ACC112 (cell line): ENCODE data around the gene TAPT1.

Experiments used
- H2AFZ ChIP-seq: fragments of 200-600 bp; sonication (generic); one replicate; pipeline ENCODE4 v1.6.0; 2017; ENCODE audit warnings: antibody characterized with exemption, low read length; ENCODE audit not compliant: unreplicated experiment
- H3K27ac ChIP-seq: fragments of 200-600 bp; sonication (generic); 2 replicates; pipeline ENCODE4 v1.5.1; 2014; ENCODE audit warnings: low read depth, mild to moderate bottlenecking, antibody characterized with exemption, low read length, moderate library complexity
- H3K27me3 ChIP-seq: fragments of 200-600 bp; sonication (generic); 2 replicates; pipeline ENCODE4 v1.6.1; 2014; ENCODE audit warnings: mild to moderate bottlenecking, antibody characterized with exemption, low read length, moderate library complexity, mixed read lengths; ENCODE audit not compliant: insufficient read depth
- H3K36me3 ChIP-seq: fragments of 200-600 bp; sonication (generic); 2 replicates; pipeline ENCODE4 v1.6.1; 2016; ENCODE audit warnings: mild to moderate bottlenecking, antibody characterized with exemption, low read length, moderate library complexity, mixed read lengths; ENCODE audit not compliant: insufficient read depth
- H3K4me1 ChIP-seq: fragments of 200-600 bp; sonication (generic); one replicate; pipeline ENCODE4 v1.6.1; 2016; ENCODE audit warnings: low read length, mixed read lengths; ENCODE audit not compliant: insufficient read depth, unreplicated experiment, control insufficient read depth
- H3K4me3 ChIP-seq: fragments of 200-600 bp; sonication (generic); 2 replicates; pipeline ENCODE4 v1.5.1; 2014; ENCODE audit warnings: mild to moderate bottlenecking, low read depth, low read length
- H3K79me2 ChIP-seq: fragments of 200-600 bp; sonication (generic); one replicate; pipeline ENCODE4 v1.6.0; 2016; ENCODE audit warnings: low read length; ENCODE audit not compliant: control insufficient read depth, unreplicated experiment, insufficient read depth

Gene TAPT1

DNA sequence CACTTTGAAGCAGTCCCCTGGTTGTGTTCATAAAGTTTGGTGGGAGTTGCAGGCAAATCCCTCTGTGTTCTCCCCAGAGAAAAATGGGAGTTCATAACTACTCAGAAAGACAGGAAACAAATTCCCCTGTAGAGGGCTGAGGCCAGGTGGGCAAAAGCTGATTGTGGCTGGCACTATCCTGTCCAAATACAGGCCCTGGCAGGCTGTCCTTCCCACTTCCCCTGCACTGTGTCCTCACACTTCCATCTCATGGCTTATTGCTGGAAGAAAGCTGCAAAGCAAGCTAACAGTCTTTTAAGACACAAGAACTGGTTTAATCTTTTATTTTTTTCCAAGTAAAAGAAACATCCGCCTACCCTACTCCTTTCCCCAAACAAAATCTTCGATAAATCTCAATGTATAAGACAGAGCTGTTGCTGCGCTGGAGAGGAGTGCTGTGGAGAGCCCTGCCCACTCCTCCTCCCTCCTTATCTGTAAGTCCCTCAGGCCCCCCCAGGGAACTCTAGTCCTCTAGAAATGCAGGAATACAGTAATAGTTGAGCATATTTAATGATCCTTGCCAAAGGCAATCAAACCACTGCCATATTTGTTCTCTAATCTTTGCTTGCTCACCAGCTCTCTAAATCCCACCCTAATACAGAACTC lies 14.0 kb downstream of the TAPT1 start:
- Histone ChIP-seq H3K27ac (no peak overlapping the region), H3K4me1 (no peaks in the 10 kb centered on the region), H3K27me3 (no peaks in the 10 kb centered on the region), H2AFZ (no peak overlapping the region), H3K4me3 (no peak overlapping the region), H3K36me3 (no peaks in the 10 kb centered on the region), H3K79me2 (peaks cover 13% of the 10 kb centered on the region)

DNA sequence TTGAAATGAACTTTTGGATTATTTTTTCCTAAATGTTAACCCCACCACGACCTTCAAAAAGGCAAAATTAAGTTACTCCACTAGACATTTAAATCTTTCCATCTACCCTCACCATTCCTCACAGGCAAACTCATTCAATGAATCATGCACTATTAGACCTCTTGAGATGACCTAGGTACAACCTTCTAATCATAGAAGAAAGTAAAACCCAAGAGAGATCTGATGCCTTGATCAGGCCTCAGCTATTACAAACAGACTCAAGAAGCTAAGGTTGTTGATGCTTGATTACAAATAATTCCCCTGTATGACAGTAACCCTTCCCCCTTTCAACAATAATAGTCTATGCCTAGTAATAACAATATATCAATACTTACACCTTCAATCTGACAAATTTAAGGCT lies 18.9 kb downstream of the TAPT1 start:
- Histone ChIP-seq H2AFZ (no peak overlapping the region), H3K27ac (no peak overlapping the region), H3K4me1 (no peaks in the 10 kb centered on the region), H3K36me3 (no peaks in the 10 kb centered on the region), H3K27me3 (no peaks in the 10 kb centered on the region), H3K4me3 (no peak overlapping the region), H3K79me2 (no peaks in the 10 kb centered on the region)

DNA sequence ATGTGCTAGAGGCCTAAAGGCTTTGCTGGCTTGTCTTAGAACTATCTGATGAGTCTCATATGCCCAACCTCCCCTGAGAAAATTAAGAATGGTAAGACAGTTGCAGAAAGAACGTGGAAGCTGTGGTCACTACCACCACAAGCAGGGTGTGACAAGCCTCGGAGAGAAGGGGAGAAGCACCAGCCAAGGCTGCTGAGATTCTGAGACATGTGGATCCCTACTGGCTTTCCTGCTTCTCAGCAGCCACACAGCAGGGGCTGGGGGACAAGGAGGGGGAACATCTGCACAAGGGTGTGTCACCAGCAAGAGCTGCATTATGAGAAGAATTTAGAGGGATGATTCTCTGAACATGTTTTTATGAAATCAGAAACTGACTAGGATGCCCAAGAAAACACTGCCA lies 19.4 kb downstream of the TAPT1 start:
- Histone ChIP-seq H3K79me2 (no peaks in the 10 kb centered on the region), H3K4me3 (no peak overlapping the region), H3K27me3 (no peaks in the 10 kb centered on the region), H2AFZ (no peak overlapping the region), H3K4me1 (no peaks in the 10 kb centered on the region), H3K36me3 (no peaks in the 10 kb centered on the region), H3K27ac (no peak overlapping the region)

DNA sequence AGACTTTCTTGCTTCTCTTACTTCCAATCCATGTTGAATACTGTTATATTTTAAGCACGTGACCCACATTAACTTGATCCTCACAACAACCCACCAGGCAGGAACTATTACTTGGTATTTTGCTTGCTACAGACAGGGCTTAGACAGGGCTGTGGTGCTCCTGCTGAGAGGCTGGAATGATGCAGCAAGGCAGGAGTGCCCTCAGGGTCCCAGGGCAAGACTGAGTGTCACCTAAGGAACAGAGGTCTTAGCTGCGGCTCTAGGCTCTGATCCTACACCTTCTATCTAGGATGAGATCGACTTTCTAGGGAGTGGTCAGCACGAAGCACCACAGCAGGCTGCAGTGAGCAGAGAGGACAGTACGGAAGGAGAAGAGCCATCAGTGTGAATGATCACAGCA lies 20.0 kb downstream of the TAPT1 start:
- Histone ChIP-seq H3K4me3 (no peak overlapping the region), H3K27ac (no peak overlapping the region), H3K4me1 (no peaks in the 10 kb centered on the region), H2AFZ (no peak overlapping the region), H3K79me2 (no peaks in the 10 kb centered on the region), H3K36me3 (no peaks in the 10 kb centered on the region), H3K27me3 (no peaks in the 10 kb centered on the region)

DNA sequence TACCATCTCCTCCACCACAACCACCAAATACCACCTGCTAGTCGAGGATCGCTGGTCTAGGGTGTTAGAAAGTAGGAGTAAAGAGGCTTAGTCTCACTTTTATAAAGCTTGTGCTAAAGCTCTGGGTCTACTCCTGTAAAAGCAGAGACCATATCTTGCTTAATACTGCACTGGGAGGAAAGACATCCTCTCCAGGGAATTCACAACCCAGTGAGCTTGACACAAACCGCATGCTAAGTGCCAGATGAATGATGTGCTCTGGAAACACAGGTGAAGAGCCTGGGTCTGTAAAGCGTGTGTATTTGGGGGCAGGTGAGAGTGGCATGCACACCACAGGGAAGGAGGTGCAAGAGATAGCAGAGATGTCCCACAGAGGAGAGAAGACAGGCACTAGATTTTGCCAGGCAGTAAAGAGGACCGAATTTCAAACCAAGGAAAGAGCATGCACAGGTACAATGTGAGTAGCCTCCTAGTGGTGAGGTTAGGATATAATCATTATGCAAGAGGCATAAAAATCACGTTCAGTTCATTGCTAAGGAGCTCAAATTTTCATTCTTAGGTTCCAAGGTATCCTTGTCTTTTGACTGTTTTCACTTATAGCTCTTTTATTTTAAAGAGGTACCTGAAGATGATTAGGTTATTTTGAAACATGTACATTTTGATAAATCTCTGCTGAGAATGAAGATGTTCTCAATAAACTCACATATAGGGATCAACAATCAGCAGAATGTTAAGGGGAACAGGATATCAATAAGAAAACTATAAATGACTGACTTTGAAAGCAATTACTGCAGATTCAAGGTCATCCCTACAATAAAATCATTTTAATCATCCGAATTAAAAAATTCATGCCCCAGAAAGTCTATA lies 20.7 kb downstream of the TAPT1 start:
- H3K4me1 ChIP-seq, result no peaks in the 10 kb centered on the region
- H3K4me3 ChIP-seq, result no peak overlapping the region
- no peak overlapping the region for H3K27ac ChIP-seq
- H3K79me2 ChIP-seq, result no peaks in the 10 kb centered on the region
- H3K27me3 ChIP-seq, result no peaks in the 10 kb centered on the region
- no peaks in the 10 kb centered on the region for H3K36me3 ChIP-seq
- no peak overlapping the region for H2AFZ ChIP-seq

DNA sequence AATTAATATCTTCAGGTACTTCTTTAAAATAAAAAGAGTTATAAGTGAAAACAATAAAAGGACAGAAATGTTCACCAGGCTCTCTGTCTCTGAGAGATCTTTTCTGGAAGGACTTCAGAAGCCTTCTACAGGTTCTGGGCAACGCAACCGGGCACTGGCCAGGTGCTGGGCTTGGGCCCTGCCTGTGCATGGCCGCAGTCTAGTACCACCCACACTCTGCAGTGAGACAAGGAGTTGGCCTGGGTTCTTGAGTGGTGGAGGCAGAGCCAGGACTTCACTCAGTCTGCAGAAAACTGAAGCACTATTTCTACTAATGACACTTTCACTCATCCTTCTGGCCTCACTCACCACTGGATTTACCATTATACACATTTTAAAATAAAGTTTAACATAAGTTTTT lies 21.8 kb downstream of the TAPT1 start:
- no peaks in the 10 kb centered on the region for H3K27me3 ChIP-seq
- H3K36me3 ChIP-seq, result no peaks in the 10 kb centered on the region

DNA sequence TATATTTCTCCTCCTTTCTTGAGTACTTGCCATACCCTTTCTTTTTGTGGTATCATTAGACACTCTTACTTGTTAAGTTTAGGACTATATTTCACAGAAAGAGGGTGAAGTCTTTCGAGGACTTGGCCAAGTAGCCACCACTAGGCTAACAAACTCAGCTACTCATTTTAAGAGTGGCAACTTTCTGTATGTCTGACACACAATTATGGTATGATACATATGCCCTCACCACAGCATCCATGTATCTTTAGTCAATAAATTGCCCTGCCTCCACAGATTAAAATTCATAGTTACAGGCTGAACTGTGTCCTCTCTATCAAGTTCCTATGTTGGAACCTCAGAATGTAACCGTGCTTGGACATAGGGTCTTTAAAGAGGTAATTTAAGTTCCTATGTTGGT lies 23.2 kb downstream of the TAPT1 start:
- Histone ChIP-seq H3K4me1 (peaks cover 4% of the 10 kb centered on the region), H3K36me3 (no peaks in the 10 kb centered on the region)

More for the DNA sequence above, 21.8 kb downstream of the TAPT1 start:
- Histone ChIP-seq H3K27ac (no peak overlapping the region), H2AFZ (no peak overlapping the region), H3K4me3 (no peak overlapping the region), H3K79me2 (no peaks in the 10 kb centered on the region), H3K4me1 (no peaks in the 10 kb centered on the region)

DNA sequence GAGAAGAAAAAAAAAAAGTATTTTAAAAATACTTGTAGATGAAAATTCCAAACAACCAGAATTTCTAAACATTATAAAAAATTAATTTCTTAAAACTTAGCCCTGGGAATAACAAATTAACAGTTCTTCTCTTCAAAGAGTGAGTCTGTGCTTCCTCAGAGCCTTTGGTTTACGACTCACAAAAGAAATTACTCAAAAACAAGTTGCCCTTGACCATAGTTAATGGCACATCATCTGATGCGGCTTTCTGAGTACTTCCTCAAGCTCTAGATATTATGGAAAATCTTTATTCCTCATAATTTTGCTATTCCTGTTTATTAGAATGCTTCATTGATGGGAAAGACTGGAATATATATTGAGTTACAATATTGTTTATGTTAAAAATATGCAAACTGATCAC lies 23.7 kb downstream of the TAPT1 start:
- H3K4me3 ChIP-seq, result no peak overlapping the region
- no peaks in the 10 kb centered on the region for H3K79me2 ChIP-seq
- no peaks in the 10 kb centered on the region for H3K36me3 ChIP-seq
- H2AFZ ChIP-seq, result no peak overlapping the region
- no peaks in the 10 kb centered on the region for H3K27me3 ChIP-seq
- H3K4me1 ChIP-seq, result peaks cover 8% of the 10 kb centered on the region
- no peak overlapping the region for H3K27ac ChIP-seq

More for the DNA sequence above, 23.2 kb downstream of the TAPT1 start:
- Histone ChIP-seq H3K27me3 (no peaks in the 10 kb centered on the region), H2AFZ (no peak overlapping the region), H3K79me2 (no peaks in the 10 kb centered on the region), H3K27ac (no peak overlapping the region), H3K4me3 (no peak overlapping the region)

DNA sequence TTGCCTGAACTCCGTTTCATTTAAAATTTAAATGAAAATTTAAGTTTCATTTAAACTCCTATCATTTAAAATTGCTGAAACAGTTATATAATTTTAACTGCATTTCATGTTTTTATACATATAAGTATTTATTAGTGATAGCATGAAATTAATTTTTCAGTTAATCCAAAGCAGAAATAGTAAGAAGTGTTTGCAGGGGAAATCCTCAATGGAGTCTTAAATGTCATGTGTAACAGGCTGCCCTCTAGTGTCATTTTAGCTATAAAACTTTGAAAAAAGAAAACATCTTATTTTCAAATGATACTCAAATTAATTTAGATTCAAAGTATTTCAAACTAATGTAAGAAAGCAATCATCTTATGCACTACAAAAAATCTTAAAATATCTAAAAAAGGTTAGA lies 27.2 kb downstream of the TAPT1 start:
- Histone ChIP-seq H3K4me3 (no peak overlapping the region), H3K79me2 (no peaks in the 10 kb centered on the region), H3K36me3 (no peaks in the 10 kb centered on the region), H3K4me1 (peaks cover 20% of the 10 kb centered on the region), H3K27ac (no peak overlapping the region), H3K27me3 (no peaks in the 10 kb centered on the region), H2AFZ (no peak overlapping the region)

DNA sequence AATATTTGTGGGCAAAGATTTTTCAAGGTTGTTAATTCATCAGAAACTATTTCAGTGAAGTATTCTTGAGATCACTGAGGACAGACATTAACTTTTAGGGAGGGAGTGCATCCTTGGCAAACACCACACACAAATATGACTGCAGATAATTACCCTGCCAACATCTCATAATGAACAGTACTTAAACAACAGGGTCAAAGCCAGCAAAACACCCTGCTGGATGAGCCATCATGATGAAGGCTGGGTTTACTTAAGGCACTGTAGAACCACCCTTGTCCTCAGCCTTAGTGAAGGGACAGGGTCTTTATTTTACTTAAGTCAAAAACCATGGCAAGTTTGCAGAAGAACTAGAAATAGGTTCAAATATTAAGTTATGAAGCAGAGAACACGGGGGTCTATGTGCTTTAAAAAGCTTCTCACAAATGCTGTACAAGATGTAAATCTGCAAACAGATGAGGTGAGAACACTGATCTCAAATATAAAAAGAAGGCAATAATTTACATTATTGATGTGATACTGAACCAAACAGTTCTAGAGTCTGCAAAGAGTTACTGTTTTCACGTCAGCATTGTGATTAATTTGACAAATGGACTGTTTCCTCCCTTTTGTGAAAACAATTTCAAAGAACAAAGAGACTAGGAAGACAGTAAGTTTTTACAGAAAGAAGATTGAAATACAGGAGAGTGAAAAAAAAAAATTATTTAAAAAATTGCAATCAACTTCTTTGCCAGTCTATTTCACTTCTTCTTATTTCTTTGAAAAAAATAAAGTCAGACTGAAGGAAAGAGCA lies 28.2 kb downstream of the TAPT1 start:
- Histone ChIP-seq H3K79me2 (no peaks in the 10 kb centered on the region), H3K4me1 (peaks cover 20% of the 10 kb centered on the region), H3K27me3 (no peaks in the 10 kb centered on the region), H2AFZ (no peak overlapping the region), H3K27ac (no peak overlapping the region), H3K36me3 (no peaks in the 10 kb centered on the region), H3K4me3 (no peak overlapping the region)
